B cell (primary cell): ENCODE data around the gene ANKRD28. TPM values are rescaled to one million over a fixed set of nuclear protein-coding genes. Genes with fewer than 3 reads are reported as not detected.

Experiments used
- ATAC-seq: fragments of 200-7000 bp; cut with Tn5 transposase; one replicate; pipeline ENCODE4 v1.10.0; 2021; ENCODE audit warnings: low read depth, mild to moderate bottlenecking, moderate number of reproducible peaks, moderate library complexity
- CTCF ChIA-PET: fragments of 350-600 bp; sonication (Branson Sonifier 250); formaldehyde crosslinking; loops from one replicate; lab custom pipeline; 2021; ENCODE audit warnings: antibody characterized with exemption, inconsistent platforms; lab: Charles Lee
- POLR2A ChIA-PET: fragments of 350-600 bp; sonication (Branson Sonifier 250); formaldehyde crosslinking; loops from one replicate; lab custom pipeline; 2021; ENCODE audit warnings: antibody characterized with exemption; lab: Charles Lee
- DNase-seq: peaks from one replicate; pipeline ENCODE4 v3.0.0; 2013
- H2AFZ ChIP-seq: 2 replicates; pipeline ENCODE4 v1.6.1; 2012; ENCODE audit warnings: mild to moderate bottlenecking, low read depth, low read length; ENCODE audit not compliant: insufficient read depth, poor library complexity, severe bottlenecking
- H3K27ac ChIP-seq, 2 donors: 1 replicate in 1 of 2; 2 replicates in 1 of 2; pipeline ENCODE4 v1.5.1; 2012 to 2013; ENCODE audit warnings: low read length in 2 of 2, mild to moderate bottlenecking in 2 of 2, moderate library complexity in 1 of 2
- H3K27me3 ChIP-seq, 4 experiments: fragments of 200-600 bp in 1 of 4; sonication (generic) in 1 of 4; replicated peaks in 1 of 4; 1 replicate in 2 of 4; 2 replicates in 2 of 4; pipeline versions ENCODE4 v1.6.1 to v1.7.0; 2013 to 2016; ENCODE audit warnings: low read length in 3 of 4, mild to moderate bottlenecking in 2 of 4, mixed read lengths in 1 of 4, moderate library complexity in 1 of 4; ENCODE audit not compliant: insufficient read depth in 4 of 4, control insufficient read depth in 3 of 4; ENCODE audit errors: control extremely low read depth in 1 of 4
- H3K36me3 ChIP-seq, 2 experiments: replicated peaks in 1 of 2; 1 replicate in 1 of 2; 2 replicates in 1 of 2; pipeline versions ENCODE4 v1.6.1 to v1.7.1; 2013; ENCODE audit warnings: low read length in 1 of 2; ENCODE audit not compliant: insufficient read depth in 2 of 2, control insufficient read depth in 1 of 2; ENCODE audit errors: control extremely low read depth in 1 of 2, extremely low read depth in 1 of 2
- H3K4me1 ChIP-seq, 2 donors: fragments of 200-600 bp in 1 of 2; sonication (generic) in 1 of 2; 1 replicate in 1 of 2; 2 replicates in 1 of 2; pipeline versions ENCODE4 v1.5.1 to v1.6.1; 2013 to 2017; ENCODE audit warnings: low read length in 2 of 2; ENCODE audit not compliant: control insufficient read depth in 2 of 2, insufficient read depth in 2 of 2
- H3K4me2 ChIP-seq: replicated peaks from 2 replicates; pipeline ENCODE3; 2012; ENCODE audit warnings: mild to moderate bottlenecking, low read depth, low read length; ENCODE audit not compliant: poor library complexity, severe bottlenecking
- H3K4me3 ChIP-seq, 5 experiments: fragments of 200-600 bp in 1 of 5; sonication (generic) in 1 of 5; 1 replicate in 3 of 5; 2 replicates in 2 of 5; pipeline versions ENCODE4 v1.5.1 to v1.7.0; 2011 to 2016; ENCODE audit warnings: low read length in 4 of 5, mild to moderate bottlenecking in 4 of 5, low read depth in 2 of 5, control low read depth in 1 of 5, moderate library complexity in 1 of 5; ENCODE audit not compliant: insufficient read depth in 1 of 5; ENCODE audit errors: control extremely low read depth in 1 of 5, extremely low read depth in 1 of 5
- H3K79me2 ChIP-seq: fragments of 200-600 bp; sonication (generic); one replicate; pipeline ENCODE4 v1.6.0; 2016; ENCODE audit warnings: low read length; ENCODE audit not compliant: control insufficient read depth, insufficient read depth
- H3K9ac ChIP-seq: fragments of 200-600 bp; sonication (generic); 2 replicates; pipeline ENCODE4 v1.6.1; 2017; ENCODE audit warnings: mild to moderate bottlenecking, low read length, moderate library complexity
- H3K9me3 ChIP-seq, 3 donors: one replicate each; pipeline versions ENCODE4 v1.6.1 to v1.7.1; 2013; ENCODE audit warnings: low read length in 2 of 3; ENCODE audit not compliant: control insufficient read depth in 2 of 3, insufficient read depth in 1 of 3; ENCODE audit errors: control extremely low read depth in 1 of 3
- H4K20me1 ChIP-seq: 2 replicates; pipeline ENCODE4 v1.6.0; 2012; ENCODE audit warnings: mild to moderate bottlenecking, low read length; ENCODE audit not compliant: insufficient read depth, control insufficient read depth, poor library complexity, severe bottlenecking
- H3K27ac Mint-ChIP-seq: one replicate; pipeline ENCODE4 v1.8.0; 2021; ENCODE audit warnings: mixed read lengths
- H3K27me3 Mint-ChIP-seq: one replicate; pipeline ENCODE4 v1.8.0; 2021; ENCODE audit warnings: mixed read lengths
- H3K4me1 Mint-ChIP-seq: one replicate; pipeline ENCODE4 v1.8.0; 2021; ENCODE audit warnings: mixed read lengths
- H3K4me3 Mint-ChIP-seq: one replicate; pipeline ENCODE4 v1.8.0; 2021; ENCODE audit warnings: mixed read lengths
- H3K9me3 Mint-ChIP-seq: one replicate; pipeline ENCODE4 v1.8.0; 2022; ENCODE audit warnings: mixed read lengths; ENCODE audit not compliant: insufficient read depth
- EZH2 ChIP-seq: IDR thresholded peaks from 2 replicates; pipeline ENCODE4 v1.6.1; 2012; ENCODE audit warnings: borderline replicate concordance, low read depth, mild to moderate bottlenecking, moderate library complexity, low read length; ENCODE audit not compliant: insufficient read depth, poor library complexity, severe bottlenecking
- WGBS: methylation state at CpG from one replicate; pipeline ENCODE4 v1.1.5; 2013; ENCODE audit warnings: missing lambda C conversion rate; ENCODE audit not compliant: insufficient coverage; 5-methylcytosine and 5-hydroxymethylcytosine counted together
- intact Hi-C: fragments of 100-400 bp; cut with micrococcal nuclease; formaldehyde crosslinking; loops from one replicate; pipeline ENCODE4 v1.10.0; 2022
- polyA plus RNA-seq: library from polyadenylated mRNA; depleted of rRNA; stranded (reverse); fragments of >200 nt; gene quantifications from 2 replicates; pipeline ENCODE4 v1.2.3, GENCODE V29; 2012
- total RNA-seq, 2 donors: library from RNA; stranded (reverse); fragments of 120-200 nt in 1 of 2; gene quantifications; 1 replicate in 1 of 2; 2 replicates in 1 of 2; pipeline versions ENCODE4 v1.2.3 to v1.2.4, GENCODE V29; 2013 to 2022
- TF ChIP-seq, protein P1 (sequence below): fragments of 200-600 bp; IDR thresholded peaks from one replicate; pipeline ENCODE4 v1.8.0; 2022; ENCODE audit warnings: antibody characterized with exemption, mild to moderate bottlenecking

The ANKRD28 gene
- total and polyA plus RNA-seq, 2 donors (not counting 1 experiment from before 2014, with no cell fraction given) = 20.7 to 37.4 TPM

DNA sequence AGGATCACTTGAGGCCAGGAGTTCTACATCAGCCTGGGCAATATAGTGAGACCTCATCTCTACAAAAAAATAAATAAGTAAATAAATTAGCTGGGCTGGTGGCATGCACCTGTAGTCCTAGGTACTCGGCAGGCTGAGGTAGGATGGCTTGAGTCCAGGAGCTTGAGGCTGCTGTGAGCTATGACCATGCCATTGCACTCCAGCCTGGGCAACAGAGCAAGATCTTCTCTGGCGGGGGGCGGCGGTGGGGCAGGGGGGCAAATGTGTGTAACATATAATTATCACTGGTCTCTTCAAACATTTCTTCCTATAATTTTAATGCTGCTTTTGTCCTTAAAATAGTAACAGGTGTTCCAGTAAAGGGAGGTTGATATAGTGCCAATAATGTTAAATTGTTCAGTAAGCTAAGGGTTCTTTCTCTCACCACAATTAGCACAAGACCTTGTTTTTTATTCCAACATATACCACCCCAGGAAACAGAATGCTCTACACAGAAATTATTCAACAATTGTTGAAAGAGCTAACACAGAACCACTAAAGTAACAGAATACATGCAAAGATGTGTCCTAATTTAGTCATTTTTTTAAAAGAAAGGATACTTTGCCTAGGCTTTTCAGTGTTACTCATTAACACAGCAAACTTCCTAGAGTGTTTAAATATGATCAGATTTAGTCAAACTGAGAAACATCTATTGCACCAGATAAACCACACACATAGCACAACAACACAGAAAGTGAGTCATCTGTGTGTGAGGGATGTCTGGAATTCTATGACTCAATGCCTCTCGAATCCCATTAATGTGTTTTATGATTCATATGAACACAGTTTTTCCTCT lies 29.1 kb downstream of the ANKRD28 start:
- no peak overlapping the region for H3K27ac ChIP-seq
- Mint-ChIP-seq H3K27me3 (no peaks in the 10 kb centered on the region), H3K9me3 (no peaks in the 10 kb centered on the region), H3K4me3 (no peak overlapping the region), H3K27ac (no peak overlapping the region), H3K4me1 (peaks cover 19% of the 10 kb centered on the region)
- no peak overlapping the region for H2AFZ ChIP-seq
- H3K27me3 ChIP-seq = no peaks in the 10 kb centered on the region
- POLR2A ChIA-PET = no interaction called here
- H3K9me3 ChIP-seq = no peaks in the 10 kb centered on the region
- TF ChIP-seq EZH2 = no peak
- TF ChIP-seq, protein P1, sequence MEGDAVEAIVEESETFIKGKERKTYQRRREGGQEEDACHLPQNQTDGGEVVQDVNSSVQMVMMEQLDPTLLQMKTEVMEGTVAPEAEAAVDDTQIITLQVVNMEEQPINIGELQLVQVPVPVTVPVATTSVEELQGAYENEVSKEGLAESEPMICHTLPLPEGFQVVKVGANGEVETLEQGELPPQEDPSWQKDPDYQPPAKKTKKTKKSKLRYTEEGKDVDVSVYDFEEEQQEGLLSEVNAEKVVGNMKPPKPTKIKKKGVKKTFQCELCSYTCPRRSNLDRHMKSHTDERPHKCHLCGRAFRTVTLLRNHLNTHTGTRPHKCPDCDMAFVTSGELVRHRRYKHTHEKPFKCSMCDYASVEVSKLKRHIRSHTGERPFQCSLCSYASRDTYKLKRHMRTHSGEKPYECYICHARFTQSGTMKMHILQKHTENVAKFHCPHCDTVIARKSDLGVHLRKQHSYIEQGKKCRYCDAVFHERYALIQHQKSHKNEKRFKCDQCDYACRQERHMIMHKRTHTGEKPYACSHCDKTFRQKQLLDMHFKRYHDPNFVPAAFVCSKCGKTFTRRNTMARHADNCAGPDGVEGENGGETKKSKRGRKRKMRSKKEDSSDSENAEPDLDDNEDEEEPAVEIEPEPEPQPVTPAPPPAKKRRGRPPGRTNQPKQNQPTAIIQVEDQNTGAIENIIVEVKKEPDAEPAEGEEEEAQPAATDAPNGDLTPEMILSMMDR = no peak
- H3K4me2 ChIP-seq = no peak overlapping the region
- DNase-seq = no peak
- CTCF ChIA-PET = no interaction called here
- WGBS = 58% methylated on average over 1 of the region's 5 CpGs
- no peak overlapping the region for H3K4me3 ChIP-seq
- intact Hi-C loops = no loop called here
- ATAC-seq = no peak
- peaks cover 0 to 3% of the 10 kb centered on the region in 2 donors for H3K4me1 ChIP-seq
- no peaks in the 10 kb centered on the region for H3K36me3 ChIP-seq
- peaks cover 6% of the 10 kb centered on the region for H4K20me1 ChIP-seq
- no peaks in the 10 kb centered on the region for H3K79me2 ChIP-seq
- H3K9ac ChIP-seq = no peak overlapping the region

DNA sequence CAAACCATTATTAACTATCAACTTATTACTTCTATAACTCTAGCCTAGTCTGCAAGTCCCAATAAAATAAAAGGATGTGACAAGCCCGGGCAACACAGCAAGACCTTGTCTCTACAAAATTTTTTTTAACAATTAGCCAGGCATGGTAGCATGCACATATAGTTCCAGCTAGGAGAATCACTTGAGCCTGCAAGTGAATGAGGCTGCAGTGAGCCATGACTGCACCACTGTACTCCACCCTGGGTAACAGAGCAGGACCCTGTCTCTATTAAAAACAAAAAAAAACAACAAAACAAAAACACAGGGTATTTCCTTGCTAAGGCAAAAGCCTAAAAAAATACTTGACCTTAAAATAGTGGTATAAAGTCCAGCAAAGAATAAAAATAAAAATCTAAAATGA lies 31.4 kb downstream of the ANKRD28 start:
- Mint-ChIP-seq H3K27me3 (no peaks in the 10 kb centered on the region), H3K4me1 (peaks cover 14% of the 10 kb centered on the region), H3K4me3 (no peak overlapping the region), H3K27ac (no peak overlapping the region), H3K9me3 (no peaks in the 10 kb centered on the region)
- H3K79me2 ChIP-seq = no peaks in the 10 kb centered on the region
- no peak overlapping the region for H3K9ac ChIP-seq
- no peak overlapping the region for H2AFZ ChIP-seq
- no peak overlapping the region for H3K4me2 ChIP-seq
- H3K4me3 ChIP-seq = no peak overlapping the region
- DNase-seq = no peak
- no peak for ATAC-seq
- 86% methylated on average over 1 of the region's 1 CpG for WGBS
- ChIA-PET POLR2A (no interaction called here), CTCF (no interaction called here)
- peaks cover 0 to 3% of the 10 kb centered on the region in 2 donors for H3K4me1 ChIP-seq
- H3K27ac ChIP-seq = no peak overlapping the region
- no peaks in the 10 kb centered on the region for H3K36me3 ChIP-seq
- intact Hi-C loops = no loop called here
- H3K27me3 ChIP-seq = no peaks in the 10 kb centered on the region
- H3K9me3 ChIP-seq = no peaks in the 10 kb centered on the region
- H4K20me1 ChIP-seq = no peaks in the 10 kb centered on the region
- TF ChIP-seq, protein P1 = no peak
- TF ChIP-seq EZH2 = no peak
